Inflammatory macrophage treated with lipopolysaccharide for 1 hour (primary cell): ENCODE data around the gene PARD3.

Experiments used
- DNase-seq, 2 donors: peaks; one replicate each; pipeline ENCODE4 v3.0.0-alpha.2; 2020 to 2022

Gene PARD3

GRCh38 chr10:34319197-34319846 is 495.8 kb downstream of the PARD3 start:
- DNase-seq, result no peak

GRCh38 chr10:34316154-34316553 is 498.9 kb downstream of the PARD3 start:
- DNase-seq, result no peak

GRCh38 chr10:34314457-34314856 is 500.6 kb downstream of the PARD3 start:
- no peak for DNase-seq

DNA sequence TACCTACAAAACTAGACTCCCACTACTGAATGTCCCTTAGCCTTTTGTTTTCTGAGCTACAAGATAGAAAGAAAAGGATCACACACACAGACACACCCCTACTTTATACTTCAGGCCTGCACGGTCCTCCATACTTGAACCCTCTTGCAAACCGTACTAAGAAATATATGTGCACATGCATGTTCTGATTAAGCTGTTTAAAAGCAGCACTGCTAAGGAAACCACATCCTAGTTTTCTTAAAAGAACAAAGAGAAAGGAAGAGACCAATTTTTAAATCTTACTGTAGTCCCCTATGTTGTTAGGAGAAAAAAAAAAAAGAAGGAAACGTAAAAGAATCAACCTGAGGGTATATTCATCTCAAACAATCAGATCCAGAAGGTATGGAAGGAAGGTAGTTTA is 501.2 kb downstream of the PARD3 start:
- DNase-seq, result no peak

DNA sequence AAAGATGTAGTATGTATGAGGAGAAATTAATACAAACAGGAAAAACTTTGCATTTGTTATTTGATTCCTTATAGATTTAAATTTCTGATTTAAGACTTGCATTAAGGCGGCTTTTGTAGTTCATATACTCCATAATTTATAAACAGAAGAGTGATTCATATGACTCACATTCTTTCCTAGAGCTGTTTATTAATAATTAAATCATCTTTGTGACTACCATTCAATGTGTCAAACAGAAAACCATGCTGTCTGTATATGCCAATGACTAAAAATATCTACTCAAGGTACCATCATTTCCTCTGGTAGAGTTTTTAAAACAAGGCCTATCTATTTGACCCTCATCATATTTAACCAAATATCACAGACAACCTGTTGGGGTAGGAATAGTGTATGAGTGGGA is 501.7 kb downstream of the PARD3 start:
- no peak for DNase-seq

DNA sequence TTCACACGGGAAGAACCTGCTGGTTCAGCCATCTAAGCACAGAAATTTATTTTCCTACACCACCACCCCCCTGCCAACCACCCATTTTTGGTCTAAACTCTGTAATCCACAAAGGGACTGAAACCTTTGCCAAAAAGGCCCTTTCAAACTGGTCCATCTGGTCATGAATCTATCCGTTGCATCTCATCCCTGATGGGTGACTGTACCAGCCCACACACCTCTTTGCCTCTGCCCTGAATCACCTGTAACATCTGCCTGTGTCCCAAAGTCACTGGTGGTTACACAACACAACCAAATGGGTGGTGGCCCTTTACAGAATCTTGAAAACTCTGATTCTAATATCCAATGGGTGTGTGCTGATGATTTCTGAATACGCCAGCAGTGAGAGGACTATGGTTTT is 503.4 kb downstream of the PARD3 start:
- DNase-seq, result no peak

GRCh38 chr10:34310234-34310633 is 504.9 kb downstream of the PARD3 start:
- no peak for DNase-seq

GRCh38 chr10:34305189-34305588 is 509.9 kb downstream of the PARD3 start:
- peak in 1 of 2 donors; percentile 25 for DNase-seq

GRCh38 chr10:34303022-34303421 is 512.1 kb downstream of the PARD3 start:
- no peak for DNase-seq

DNA sequence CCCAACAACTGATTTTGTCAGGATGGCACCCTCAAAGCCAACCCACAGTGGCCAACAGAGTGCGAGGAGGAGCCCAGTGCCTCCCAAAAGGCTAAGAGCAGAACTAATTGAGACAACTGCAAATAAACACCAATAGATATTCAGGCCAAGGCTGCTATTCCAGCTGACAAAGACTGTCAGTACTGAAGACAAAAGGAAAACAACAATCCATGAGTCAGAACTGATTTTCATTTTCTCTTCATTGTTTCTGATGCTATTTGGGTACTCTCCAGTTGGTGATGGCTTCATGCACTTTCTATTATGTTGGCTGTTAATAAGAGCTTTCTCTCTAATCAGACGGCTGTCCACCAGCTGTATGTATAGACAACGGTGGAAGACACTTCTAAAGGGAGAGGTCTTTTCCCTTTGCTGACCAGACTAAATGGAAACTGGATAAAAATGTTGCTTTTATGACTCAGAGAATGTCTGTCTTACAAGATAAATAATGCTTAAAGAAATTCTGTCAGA is 515.9 kb downstream of the PARD3 start:
- no peak for DNase-seq

- DNase-seq, result no peak
These were observed 516.7 kb downstream of the PARD3 start for GRCh38 chr10:34298346-34298818.

DNA sequence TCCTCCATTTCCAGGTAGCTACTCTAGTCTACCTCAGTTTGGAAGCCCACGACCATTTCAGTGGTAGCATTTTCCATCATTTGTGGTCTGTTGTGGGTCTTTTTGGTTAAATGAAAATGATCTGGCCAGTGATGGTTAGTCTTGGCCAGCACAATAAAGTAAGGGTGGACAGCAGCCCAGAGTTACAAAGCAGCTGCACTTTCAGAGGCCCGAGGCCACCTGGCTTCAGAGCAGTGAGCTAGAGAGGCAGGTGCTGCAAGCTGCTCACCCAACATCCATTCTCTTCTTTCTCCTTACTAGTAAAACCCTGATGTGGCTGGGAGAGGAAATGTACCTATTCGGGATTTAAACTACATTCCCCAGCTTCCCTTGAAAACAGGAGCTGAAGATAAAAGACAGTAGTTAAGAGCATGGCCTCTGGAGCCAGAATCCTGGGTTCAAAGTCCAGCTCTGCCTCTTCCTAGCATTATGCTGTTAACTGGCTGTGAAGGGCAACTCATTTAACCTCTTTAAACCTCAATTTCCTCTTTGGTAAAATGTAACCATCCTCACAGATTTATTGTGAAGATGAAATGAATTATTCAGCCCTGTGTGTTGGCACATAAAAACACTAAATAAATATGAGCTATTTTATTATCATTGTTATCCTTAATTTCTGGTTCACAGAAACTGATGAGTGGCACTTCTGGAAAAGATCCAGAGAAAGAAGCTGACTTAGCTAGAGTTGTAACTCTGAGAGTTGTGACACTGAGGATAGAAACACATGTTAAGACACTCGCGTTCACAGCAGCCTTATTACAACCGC is 517.4 kb downstream of the PARD3 start:
- DNase-seq, result no peak

DNA sequence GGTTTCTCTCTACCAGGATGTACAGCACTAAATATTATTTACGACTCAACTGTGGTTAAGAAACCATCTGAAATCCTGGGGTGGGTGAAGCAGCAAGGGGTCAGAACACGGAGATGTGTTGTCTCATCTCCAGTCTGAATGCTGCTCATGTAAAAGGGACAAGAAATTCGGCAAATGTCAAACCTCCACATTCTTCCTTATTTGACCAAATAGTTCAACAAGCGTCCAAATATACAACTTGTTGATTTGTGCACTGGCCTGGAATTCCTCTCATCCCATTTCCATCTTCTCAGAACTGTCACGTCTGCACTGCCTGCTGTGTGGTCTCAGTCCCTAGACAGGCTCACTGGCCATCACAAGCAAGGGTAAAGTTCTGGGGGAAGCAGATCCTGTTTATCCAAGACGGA is 520.0 kb downstream of the PARD3 start:
- no peak for DNase-seq

- DNase-seq, result no peak
These were observed 521.0 kb downstream of the PARD3 start for GRCh38 chr10:34294137-34294536.

DNA sequence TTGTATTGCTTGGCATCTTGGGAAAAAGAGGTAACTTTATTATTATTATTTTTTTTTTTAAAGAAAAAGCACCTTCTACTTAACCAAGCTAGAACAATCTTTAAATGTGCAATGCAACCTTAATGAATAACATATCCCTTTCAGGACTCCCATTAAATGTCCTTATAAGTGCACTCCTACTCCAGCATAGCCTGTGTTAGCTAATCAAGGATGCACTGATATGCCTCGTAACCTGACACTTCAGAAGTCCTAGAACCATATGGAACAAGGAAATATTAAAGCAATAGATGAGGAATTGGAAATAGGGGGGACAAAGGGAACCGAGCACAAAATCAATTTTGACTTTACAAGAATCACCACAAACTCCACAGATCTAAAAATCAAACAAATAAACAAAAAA is 522.4 kb downstream of the PARD3 start:
- DNase-seq, result no peak

- no peak for DNase-seq
These were observed 522.9 kb downstream of the PARD3 start for GRCh38 chr10:34292194-34292565.

GRCh38 chr10:34291466-34292193 is 523.5 kb downstream of the PARD3 start:
- no peak for DNase-seq

GRCh38 chr10:34290412-34291081 is 524.5 kb downstream of the PARD3 start:
- DNase-seq, result no peak

DNA sequence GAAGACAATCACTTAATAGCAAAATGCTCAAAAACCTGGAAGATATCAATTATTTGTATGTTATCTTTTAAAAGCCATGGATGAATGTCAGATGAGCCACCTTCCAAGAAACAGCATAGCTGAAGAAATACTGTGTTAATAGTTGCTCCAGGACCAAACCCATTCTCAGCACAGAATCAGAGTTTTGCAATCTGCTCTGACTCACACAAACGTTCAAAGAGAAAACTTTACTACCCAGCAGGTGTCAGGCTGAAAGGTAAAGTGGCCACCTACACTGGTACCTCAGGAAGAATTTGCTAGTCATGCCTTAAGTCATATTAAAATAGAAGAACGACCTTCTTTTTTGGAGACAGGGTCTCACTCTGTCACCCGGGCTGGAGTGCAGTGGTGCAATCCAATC is 526.5 kb downstream of the PARD3 start:
- DNase-seq, result no peak

DNA sequence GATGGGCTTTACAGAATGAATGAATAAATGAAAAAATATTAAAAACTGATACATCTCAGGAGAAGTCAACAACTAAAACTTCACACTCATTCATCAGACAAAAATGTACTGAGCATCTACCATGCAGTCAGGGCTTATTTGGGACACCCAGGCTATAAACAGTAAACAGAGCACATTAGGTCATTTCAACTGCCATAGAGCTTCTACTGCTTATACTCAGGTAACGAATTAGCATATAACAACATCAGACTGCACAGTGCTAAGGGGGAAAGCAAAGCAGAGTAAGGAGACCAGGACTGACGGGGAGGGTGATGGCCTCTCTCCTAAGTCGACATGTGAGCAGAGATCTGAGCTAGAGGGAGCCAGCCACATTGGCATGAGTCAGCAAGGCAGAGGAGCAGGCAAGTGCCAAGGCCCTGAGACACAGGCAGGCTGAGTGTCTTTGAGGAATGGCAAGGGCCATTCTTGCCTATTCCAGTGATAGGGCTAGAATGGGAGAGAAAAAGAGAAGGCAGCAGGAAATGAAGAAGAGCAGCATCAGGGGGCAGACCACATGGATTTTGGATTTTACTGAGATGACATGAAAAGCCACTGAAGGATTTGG is 528.9 kb downstream of the PARD3 start:
- no peak for DNase-seq

GRCh38 chr10:34281661-34282582 is 533.2 kb downstream of the PARD3 start:
- DNase-seq, result peak in 1 of 2 donors; percentile 64
